NB4 (cell line): ENCODE measurements around the gene WDR1.
"Not testable (repeated sequence)": the region's sequence is repeated elsewhere in the genome, so short reads cannot be mapped to it uniquely, and the experiment has no call there.

Source experiments
- DNase-seq: peaks from one replicate; pipeline ENCODE4 v3.0.0; 2010; ENCODE audit warnings: low read depth
- H3K4me3 ChIP-seq: one replicate; pipeline ENCODE4 v1.5.1; 2011; ENCODE audit warnings: mild to moderate bottlenecking, low read depth, low read length, moderate library complexity
- CTCF ChIP-seq: IDR thresholded peaks from one replicate; pipeline ENCODE4 v1.5.1; 2012; ENCODE audit warnings: low read depth, low read length
- MAX ChIP-seq: IDR thresholded peaks from 2 replicates; pipeline ENCODE4 v1.6.1; 2011; ENCODE audit warnings: low read depth, low read length
- MYC ChIP-seq: IDR thresholded peaks from 2 replicates; pipeline ENCODE4 v1.6.1; 2011; ENCODE audit warnings: low read depth, low read length
- POLR2A ChIP-seq: IDR thresholded peaks from 2 replicates; pipeline ENCODE4 v1.6.1; 2011; ENCODE audit warnings: mild to moderate bottlenecking; ENCODE audit not compliant: insufficient read length; ENCODE audit errors: extremely low read depth

WDR1 gene

DNA sequence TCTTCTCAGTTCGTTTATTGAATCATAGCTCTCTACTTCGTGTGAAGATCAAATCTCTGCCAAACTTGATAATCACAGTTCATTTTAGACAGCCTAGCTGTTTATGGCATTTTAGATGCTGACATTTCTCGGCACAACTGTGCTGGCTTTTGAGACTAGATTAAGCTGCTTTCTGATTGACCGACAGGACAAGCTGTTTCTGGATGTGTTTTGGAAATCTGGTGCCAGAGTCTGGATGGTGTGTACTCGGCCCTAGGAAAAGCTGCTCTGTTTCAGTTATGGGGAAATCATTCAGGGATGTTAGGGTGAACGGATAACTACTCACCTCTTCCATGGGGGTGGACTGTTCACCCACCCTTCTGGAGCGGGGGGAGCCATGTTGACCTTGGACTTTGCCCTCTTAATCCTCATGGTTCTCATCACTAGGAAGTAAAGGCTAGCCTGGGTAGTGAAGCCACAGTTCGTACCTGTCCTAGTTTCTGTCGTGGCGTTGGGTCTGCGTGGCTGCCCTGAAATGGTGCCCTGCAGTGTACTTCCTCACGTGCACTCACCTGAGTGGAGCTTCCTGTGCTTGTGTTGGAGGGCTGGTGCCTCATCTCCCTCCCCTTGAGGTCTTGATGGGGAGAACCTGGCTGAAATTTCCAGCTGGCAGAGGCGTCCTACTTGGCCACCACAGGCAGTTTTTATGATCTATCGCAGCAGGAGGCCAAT is 13.7 kb upstream of the WDR1 start:
- no peak for DNase-seq
- H3K4me3 ChIP-seq, result no peak overlapping the region
- TF ChIP-seq MYC (no peak), CTCF (no peak), POLR2A (no peak), MAX (no peak)

DNA sequence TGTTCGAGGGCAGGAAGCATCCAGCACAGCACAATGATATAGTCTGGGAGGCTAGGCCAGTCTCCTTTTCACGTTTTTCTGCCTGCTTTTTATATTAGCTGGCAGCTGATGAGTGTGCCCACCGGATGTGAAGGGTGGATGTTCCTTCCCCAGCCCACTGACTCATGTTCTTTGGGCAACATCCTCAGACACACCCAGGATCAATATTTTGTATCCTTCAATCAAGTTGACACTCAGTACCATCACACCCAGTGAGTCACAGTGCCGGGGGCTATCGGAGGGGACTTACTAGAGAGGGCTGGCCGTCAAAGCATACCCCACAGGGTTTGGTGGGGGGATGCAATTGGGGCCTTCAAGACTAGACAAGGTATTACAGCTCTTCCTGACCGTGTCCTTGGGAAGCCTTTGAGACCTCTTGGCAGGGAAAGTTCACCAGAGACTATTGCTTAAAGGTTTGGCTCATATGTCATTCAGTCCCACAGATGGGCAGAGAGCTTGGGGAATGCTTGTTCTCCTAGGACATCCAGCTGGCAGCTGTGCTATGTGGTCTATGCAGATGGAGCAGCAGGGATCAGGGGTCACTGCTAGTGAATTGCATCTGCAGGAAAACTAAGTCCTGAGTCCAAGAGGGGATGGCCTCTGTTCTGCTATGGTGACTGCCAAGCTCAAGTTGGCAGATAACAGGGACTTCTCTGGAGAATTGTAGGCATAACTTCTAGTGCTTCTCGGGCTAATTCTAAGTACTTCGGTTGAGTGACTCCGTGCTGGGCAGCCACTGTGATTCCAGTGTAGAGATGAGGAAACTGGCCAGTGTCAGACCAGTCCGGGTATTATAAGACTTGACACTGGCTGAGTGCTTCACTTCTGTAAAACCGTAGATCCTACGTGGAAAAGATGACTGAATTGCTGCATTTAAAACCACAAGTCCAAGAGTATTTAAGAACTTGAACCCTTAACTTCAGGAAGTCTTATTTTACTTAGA is 12.9 kb upstream of the WDR1 start:
- no peak for DNase-seq
- TF ChIP-seq CTCF (no peak), POLR2A (no peak), MYC (no peak), MAX (no peak)

GRCh38 chr4:10128761-10129160 is 12.2 kb upstream of the WDR1 start:
- H3K4me3 ChIP-seq, result no peak overlapping the region
- TF ChIP-seq POLR2A (no peak), MAX (no peak), MYC (no peak), CTCF (no peak)
- no peak for DNase-seq

More for the DNA sequence above, 12.9 kb upstream of the WDR1 start:
- H3K4me3 ChIP-seq, result no peak overlapping the region

GRCh38 chr4:10127531-10127930 is 10.9 kb upstream of the WDR1 start:
- not testable (repeated sequence) for DNase-seq, H3K4me3 ChIP-seq

GRCh38 chr4:10124167-10124930 is 7.8 kb upstream of the WDR1 start:
- no peak for DNase-seq
- no peak overlapping the region for H3K4me3 ChIP-seq
- no peak for TF ChIP-seq CTCF
- no peak for TF ChIP-seq POLR2A
